Measurements from ENCODE around the gene TMA7B.
A peak's percentile ranks its signal among the peaks of the same experiment; 100 is the strongest.
"Not testable (repeated sequence)": the region's sequence is repeated elsewhere in the genome, so short reads cannot be mapped to it uniquely, and the experiment has no call there.

Gene TMA7B

DNA sequence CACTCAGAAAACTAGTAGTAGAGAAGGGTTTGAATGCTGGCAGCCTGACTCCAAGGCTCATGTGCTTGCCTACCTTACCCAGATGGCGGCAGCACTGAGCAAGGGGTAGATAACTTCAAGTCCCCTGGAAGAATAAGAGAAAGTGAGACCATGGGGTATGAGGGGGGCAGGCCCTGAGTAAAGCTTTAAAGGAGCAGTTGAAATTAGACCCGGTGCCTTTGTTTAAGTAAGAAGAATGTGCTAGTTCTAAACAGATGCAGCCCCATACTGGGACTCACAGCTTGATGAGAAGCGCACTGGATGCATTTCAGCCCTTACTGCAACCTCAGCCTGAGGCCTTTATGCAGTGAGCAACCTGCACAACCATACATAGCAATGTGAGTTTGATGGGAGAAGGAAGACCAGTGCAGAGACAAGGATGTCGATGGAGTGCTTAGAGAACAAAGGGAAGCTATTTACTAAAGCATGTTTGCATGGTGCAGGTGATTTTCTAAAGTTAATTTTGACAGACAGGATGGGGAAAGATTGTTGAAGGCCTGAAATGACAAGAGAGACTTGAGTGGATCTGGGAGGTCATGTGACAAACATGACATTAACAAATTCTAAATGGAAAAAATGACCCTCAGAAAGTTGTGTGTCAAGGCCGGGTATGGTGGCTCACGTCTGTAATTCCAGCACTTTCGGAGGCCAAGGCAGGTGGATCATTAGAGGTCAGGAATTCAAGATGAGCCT lies 27.1 kb upstream of the TMA7B start:
- DNase-seq (ENCODE audit: low read depth) = no peak

DNA sequence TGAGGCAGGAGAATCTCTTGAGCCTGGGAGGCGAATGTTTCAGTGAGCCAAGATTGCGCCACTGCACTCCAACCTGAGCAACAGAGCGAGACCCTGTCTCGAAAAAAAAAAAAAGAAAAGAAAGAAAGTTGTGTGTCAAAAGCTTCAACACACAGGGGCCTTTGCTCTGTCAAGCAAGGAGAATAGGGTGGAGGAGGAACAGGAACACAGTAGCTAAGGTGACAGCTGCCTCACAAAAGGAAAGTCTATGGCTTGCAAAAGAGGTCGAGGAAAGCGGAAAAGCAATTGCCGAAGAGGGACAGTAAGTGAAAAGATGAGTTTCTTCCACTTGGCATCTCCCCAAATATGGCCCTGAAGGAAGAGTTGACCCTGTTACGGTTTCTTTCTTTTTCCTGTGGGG lies 26.5 kb upstream of the TMA7B start:
- DNase-seq (ENCODE audit: low read depth) = no peak

DNA sequence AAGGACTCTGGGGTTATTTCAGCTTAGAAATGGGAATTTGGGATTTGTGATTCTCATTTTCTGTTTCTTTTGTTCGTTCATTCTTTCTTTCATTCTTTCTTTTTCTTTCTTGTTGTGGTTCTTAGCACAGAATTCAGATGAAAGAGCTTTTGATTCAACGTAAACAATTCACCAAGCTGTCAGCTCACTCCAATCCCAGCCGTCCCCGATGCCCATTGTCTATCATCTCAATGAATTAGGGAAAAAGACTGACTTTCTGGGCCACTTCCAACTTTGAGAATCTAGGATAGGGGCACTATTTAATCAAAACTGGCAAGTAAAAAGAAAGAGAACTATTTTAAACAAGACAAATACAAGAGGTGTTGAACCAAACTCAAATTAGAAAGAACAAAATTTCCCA lies 25.1 kb upstream of the TMA7B start:
- no peak for DNase-seq (ENCODE audit: low read depth)

DNA sequence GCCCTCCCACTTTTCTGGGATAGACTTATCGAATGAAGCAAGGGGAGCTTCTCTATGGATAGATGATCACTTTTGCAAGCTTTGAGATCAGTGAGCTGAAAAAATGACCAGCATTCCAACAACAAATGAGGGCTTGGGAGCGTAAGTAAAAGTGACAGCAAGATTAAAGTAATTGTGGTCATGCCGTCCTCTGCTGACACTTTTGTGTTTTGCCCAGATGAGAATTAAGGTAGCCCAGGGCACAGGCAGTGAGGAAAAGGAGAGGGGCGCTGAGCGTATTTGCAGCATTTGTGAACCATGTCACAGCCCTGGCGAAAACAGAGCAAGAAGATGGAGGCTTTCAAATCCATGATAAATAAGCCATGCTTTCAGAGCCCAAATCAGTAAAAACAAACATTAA lies 24.6 kb upstream of the TMA7B start:
- no peak for DNase-seq (ENCODE audit: low read depth)

DNA sequence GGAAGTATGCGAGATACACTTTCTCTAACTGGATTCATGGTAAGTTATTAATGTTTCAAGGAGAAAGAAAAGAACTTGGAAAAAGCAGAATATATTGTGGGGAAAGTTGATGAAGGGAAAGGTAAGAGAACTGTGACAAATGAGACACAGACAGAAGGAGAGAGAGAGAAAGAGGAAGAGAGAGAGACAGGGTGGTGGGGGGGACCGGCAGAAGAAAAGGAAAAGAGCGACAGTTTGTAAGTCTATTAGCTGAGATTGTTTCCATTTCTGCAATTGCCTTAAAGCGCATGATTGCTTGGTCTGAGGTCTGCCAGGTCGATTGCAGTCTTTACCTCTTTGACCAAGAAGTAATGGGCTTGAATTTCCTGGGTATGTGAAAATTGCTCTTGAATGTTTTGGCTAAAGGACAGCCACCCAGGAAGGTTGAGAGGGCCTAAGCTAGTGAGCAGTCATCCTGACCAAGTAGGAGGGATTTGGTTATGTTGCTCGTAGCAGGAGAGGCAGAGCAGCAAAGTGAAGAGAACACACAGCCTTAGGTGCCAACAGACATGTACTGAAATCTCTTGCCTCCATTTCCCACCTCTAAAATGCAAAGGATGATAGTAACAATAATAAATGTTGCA lies 23.6 kb upstream of the TMA7B start:
- DNase-seq (ENCODE audit: low read depth) = no peak

DNA sequence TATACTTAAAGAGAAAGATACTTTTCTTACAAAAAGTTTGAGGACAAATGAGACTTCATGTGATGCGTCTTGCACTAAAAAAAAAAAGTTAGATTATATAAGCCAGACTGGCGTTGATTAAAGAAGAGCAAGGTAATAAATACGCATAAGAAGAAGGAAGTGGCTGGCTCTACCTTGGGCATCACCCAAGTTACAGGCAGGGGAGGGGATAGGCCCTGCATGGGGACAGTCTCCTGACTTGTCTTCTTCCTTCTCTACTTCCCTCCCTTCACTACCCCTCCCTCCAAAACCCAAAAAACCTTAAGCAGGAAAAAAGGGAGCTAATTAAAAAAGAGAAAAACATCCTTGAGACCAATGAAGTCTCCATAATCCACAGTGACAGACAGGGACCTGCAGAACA lies 22.3 kb upstream of the TMA7B start:
- DNase-seq (ENCODE audit: low read depth) = no peak

DNA sequence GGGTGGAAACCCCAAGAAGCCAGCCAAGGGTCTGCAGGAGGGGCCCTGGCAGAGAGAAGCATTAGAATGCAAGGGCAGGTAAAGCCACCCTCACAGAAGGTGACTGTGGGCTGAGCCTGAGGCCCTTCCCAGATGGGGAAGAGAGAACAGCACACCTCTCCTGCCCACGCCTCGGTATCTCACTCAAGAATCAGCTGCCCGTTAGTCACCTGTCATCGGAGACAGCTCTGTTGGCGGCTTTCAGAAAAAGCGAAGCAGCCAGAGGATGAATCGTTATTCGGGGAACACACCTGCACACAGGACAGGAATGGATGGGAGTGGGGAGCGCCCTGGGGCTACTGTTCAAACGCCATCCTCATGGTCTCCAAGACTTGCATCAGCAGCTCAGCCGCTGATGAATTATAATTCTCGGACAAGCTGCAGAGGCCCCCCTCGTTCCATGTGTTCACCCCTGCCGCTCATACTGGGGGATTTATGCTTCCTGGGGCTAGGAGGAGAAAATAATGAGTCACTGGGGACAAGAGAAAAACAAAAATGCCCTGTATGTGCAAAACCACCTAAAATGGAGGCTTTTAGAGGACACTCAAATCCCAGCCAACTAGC lies 21.6 kb upstream of the TMA7B start:
- no peak for DNase-seq (ENCODE audit: low read depth)

DNA sequence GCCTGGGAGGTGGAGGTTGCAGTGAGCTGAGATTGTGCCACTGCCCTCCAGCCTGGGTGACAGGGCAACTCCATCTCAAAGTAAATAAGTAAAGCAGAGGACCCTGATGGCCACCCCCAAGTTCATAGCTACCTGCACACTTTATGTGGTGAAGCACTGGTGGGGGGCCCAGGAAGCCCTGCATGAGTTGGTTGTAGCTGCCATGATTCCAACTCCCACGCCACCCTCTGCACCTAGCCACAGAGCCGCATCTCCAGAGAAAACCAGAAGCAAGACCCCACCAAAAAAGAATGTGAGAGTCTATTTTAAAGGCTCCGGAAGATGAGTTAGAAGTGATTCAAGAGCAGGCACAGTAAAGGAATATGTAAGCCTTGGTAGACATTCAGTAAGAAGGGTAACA lies 20.4 kb upstream of the TMA7B start:
- no peak for DNase-seq (ENCODE audit: low read depth)

DNA sequence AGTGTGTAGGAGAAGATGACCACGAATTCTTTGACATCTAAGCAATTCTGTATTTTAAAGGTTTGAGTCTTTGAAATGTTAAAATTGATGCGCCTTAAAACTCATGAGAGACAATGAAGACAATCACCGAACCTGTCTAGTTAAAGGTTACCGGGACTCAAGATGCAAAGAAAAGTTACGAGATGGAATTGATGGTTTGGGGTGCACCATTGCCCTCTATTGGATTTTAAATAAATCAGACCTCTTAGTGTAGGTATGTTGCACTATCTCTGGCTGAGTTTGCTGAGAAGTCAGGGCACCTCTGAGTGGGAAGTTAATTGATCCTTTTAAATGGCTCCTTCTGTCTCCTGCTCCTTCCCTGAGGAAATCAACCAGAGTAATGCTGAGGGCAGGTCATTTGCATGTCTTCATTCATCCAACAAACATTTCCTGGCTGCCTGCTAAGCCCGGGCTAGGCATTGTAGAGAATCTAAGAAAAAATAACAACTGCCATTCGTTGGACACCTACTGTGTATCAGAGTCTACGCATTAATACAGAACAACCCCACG lies 19.4 kb upstream of the TMA7B start:
- DNase-seq (ENCODE audit: low read depth) = no peak

DNA sequence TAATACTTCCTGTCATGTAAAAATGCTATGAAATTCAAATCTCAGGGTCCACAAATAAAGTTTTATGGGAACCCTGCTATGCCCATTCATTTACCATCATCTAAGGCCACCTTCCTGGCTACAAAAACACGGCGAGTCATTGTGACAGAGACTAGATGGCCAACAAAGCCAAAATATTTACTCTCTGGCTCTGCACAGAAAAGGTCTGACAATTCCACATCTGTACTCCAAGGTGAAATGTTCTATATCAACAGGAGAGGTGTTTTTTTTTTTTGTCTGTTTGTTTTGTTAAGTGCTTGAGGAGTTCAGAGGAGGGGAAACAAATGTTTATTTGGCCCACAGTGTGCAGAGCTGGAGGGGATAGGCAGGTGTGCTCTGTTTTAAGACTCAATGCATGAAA lies 18.6 kb upstream of the TMA7B start:
- no peak for DNase-seq (ENCODE audit: low read depth)

DNA sequence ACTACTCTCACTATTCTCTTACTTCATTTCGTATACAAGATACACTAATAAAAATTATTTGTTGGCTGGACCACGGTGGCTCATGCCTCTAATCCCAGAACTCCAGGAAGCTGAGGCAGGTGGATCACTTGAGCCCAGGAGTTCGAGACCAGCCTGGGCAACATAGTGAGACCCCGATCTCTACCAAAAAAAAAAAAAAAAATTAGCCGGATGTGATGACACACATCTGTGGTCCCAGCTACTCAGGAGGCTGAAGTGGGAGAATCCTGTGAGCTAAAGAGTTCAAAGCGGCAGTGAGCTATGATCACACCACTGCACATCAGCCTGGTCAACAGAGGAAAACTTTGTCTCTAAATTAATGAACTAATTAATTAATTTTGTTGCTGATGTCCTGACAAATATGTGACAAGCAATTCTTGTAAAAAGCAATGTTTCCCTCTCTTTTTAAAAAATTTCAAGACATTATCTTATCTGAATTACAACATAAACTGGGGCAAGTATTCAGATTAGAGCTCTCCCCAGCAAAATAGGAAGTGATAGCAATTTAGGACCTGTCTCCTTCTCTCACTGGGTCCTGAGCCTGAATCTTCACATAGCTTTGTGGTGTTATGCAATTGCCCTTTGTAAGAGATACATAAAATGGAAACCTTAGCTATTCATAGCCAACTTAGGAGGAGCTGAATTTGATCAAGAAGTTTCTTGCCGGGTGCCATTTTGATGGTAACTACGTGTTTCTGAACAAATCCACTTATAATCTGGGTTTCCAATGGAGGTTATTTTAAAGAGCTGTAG lies 17.6 kb upstream of the TMA7B start:
- no peak for DNase-seq (ENCODE audit: low read depth)

DNA sequence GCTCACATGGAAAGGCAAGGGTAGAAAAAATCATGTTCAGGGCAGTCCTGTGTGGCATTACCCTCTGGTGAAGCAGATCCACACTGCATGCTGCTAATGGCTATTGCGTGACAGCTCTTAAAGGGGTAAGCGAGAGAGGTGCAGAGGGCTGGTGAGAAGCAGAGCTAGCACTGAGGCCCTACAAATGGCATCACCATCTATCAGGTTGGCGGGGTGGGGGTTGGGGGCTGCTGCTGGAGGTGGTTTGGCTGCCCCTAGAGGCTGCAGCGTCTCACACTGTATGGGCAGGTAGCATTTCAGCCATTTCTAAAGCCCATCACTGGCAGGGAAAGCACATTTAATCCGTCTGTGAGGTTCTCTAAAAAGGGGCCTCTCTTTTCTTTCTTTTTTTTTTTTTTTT lies 16.9 kb upstream of the TMA7B start:
- no peak for DNase-seq (ENCODE audit: low read depth)

DNA sequence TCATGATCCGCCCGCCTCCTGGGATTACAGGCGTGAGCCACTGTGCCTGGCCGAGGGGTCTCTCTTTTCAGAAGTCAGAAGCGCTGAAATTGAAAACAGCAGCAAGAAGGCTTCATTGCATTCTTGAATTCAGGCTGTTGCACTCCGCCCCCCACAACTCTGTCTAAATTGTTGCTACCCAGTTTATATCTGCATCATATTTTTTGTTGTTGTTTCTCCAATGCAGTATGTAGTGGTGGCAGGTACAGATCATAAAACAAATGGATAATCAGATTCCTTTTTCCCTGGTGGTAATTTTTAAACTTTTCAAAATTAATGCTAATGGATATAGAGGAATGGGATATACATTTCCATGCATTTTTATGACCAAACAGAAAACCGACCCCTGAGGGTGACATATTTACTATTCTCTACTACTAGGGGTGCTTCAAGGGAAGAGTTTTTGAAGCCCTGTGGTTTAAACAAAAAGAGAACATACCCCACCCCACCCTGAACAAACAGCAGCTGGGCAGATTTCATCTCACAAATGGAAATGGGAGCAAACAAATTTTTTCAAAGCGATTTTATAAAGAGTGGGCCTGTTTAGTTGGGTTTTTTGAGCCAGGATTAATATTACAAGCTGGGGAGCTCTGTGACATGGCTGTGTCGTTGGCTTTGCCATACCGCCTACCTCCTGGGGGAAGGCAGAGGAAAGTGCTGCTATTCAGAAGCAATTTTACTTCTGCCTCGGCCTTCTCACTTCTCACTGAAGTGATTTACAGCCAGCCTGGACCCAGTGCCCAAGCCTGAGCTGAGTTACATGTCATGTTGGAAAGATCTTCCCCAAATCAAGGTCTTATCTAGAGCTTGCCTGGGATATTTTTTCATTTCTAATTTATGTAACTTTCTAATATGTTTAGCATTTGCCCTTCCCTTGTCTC lies 16.0 kb upstream of the TMA7B start:
- no peak for DNase-seq (ENCODE audit: low read depth)

DNA sequence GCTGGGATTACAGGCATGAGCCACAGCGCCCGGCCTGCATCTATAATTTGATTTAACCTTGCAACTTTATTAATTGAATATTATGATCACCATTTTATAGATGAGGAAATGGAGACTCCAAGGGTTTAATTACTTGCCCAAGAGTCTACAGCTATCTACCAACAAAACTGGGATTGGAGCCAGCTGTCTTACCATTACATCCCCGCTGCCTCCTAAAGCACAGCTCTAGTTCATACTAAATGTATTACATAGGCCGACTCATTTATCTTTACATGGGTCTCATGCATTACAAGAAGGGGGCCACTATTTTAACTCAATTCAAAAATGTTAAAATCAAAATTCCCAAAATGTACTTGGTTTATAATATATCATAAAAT lies 14.1 kb upstream of the TMA7B start:
- no peak for DNase-seq (ENCODE audit: low read depth)

DNA sequence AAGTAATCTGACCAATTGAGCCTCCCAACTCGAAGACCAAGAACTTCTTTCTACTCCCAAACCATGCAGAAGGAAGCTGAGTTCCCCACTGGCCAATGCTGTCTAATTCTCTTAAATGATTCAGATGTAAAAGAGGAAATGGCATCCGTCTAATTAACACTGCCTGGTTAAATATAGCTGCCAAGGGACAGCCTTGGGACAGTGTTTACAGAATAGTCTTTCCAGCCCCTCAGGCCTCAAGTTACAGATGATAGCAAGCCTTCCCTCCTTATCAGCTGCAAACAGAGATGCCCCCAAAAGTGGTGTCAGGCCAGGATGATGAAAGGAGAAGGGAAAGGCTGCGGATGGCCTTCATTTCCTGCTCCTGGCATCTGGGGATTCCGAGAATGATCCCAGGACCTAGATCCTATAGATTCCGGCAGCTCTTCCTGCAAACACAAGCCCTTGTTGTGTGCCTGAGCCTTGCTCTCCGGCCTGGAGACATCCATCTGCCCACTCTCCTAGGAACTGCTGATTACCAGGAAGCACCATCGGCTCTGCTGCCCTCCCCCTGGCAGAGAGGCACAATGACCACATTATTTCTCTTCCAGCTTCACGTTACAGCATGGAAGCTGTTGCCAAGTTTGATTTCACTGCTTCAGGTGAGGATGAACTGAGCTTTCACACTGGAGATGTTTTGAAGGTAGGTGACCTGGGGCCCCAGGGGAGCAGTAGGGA lies 13.5 kb upstream of the TMA7B start:
- DNase-seq (ENCODE audit: low read depth) = peak; percentile 93

DNA sequence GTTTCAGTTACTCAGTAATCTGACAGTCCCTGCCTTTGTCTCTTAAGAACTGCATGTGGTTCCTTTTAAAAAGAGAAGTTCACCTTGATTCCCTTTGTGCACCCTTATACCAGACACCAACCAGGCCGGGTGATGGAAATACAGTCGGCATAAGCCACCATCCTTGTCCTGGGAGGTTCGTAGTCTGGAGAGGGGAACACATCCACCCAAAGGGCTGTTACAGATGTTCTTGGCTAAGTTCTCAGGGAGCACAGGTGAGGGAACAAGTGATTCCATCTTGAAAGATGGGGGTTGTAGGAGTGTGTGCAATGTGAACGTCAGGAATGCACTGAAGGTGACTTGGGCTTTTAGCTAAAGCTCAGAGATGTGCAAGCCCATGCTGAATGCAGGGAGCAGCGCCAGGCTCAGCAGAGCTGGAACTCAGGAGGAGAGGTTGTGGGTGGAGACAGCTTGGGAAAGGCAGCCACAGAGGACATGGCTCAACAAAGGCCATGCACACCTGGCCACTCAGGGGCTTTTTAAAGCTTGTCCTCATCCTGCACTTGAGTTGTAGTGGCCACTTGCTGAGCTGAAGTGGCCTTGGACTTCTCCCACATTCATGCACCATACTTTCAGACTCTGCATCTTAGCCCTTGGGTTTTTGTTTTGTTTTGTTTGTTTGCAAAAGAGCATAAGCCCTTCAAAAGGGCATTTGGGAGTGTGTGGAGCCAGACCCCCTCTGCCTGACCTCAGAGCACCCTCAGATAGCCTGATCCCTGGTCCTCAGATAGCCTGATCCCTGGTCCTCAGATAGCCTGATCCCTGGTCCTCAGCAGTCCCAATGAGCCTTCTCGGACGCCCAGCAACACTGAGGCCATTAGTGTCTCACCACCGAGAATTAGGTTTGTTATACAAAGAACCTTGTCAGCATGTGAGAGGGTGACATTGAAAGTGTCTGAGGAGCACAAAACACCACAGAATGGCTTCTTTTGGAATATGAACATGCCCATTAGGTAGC lies 12.7 kb upstream of the TMA7B start:
- DNase-seq (ENCODE audit: low read depth) = no peak

DNA sequence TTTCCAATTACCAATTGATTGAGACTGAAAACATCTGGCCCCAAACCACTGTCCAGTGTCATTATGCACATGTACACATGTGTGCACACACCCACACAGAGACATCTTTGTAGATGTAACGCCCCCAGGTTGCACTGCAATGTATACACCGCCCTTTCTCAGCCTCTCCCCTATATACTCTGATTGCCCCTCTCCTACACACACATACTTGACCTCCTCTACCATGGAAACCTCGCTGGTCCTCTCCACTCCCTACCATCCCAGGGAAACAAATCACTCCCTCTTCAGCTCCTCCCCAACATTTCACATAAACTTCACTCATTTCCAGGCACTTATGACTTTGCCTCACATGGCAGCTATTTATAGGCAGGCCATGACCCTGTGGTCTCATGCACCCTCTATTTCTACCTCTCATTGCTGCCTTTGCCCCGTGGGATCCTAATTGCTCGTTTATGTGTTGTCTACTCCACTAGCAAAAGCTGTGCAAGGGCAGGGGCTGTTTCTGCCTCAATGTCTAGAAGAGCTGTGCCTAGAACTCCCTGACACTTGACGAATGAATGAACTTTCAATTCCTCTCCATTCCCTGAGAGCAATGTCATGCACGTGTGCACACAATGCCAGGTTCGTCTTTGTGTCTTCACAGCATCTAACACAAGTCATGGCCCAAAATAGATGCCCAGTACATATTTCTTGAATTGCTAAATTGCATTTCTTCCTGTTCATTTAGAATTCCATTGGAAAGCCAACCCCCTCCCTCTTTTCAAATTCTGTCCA lies 10.0 kb upstream of the TMA7B start:
- DNase-seq (ENCODE audit: low read depth) = no peak

DNA sequence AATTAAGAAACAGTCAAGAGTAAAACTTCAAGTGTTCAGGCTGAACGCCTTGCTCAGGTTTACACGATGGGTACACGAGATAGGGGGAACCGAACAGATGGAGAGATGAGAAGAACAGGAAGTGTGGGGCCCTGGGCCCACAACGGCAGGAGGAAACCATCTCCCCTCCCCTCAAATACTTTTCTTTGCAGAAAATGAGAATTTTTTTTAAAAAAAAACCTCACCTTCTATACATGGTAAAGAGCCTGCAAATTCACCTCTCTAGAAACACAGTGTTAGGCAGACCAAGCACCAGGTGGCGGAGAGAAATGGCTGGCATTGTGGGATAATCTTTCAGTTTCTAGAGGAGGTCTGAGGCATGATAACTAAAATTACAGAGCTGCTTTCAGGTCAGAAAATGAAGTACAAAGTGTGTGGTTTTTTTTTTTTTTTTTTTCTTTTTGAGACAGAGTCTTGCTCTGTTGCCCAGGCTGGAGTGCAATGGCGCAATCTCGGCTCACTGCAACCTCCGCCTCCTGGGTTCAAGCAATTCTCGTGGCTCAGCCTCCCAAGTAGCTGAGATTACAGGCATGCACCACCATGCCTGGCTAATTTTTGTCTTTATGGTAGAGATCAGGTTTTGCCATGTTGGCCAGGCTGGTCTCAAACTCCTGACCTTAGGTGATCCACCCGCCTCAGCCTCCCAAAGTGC lies 8.4 kb upstream of the TMA7B start:
- not testable (repeated sequence) for DNase-seq (ENCODE audit: low read depth)

Data from CMK (cell line).